ENCODE results near the gene NRBP1. TPM values are rescaled to one million over a fixed set of nuclear protein-coding genes. Genes with fewer than 3 reads are reported as not detected.

NRBP1 gene
- total RNA-seq, 1 experiment from 2014 or later = 27.1 TPM

GRCh38 chr2:27431395-27431794, 3.0 kb downstream of the NRBP1 start:
- peaks cover 5% of the 10 kb centered on the region; the same call in 1 of the 2 replicates for H4K20me1 ChIP-seq (ENCODE audit: insufficient read depth, low read depth, low read length)
- H3K9me3 ChIP-seq (ENCODE audit: low read length) = no peaks in the 10 kb centered on the region
- H3K9me2 ChIP-seq (replicated peaks; ENCODE audit: insufficient read depth, low read length) = no peaks in the 10 kb centered on the region
- no peak overlapping the region for H3K9ac ChIP-seq (ENCODE audit: low read length)
- no peak overlapping the region for H2AFZ ChIP-seq (ENCODE audit: low read length)
- H3K4me2 ChIP-seq (ENCODE audit: low read depth, low read length, poor library complexity, severe bottlenecking) = no peak overlapping the region
- H3K27ac ChIP-seq (ENCODE audit: low read length) = no peak overlapping the region
- no peaks in the 10 kb centered on the region for H3K27me3 ChIP-seq (ENCODE audit: low read length)
- H3K4me3 ChIP-seq (ENCODE audit: low read length) = no peak overlapping the region
- H3K79me2 ChIP-seq (ENCODE audit: low read length) = peaks cover 43% of the 10 kb centered on the region
- DNase-seq = peak; percentile 38
- H3K4me1 ChIP-seq (ENCODE audit: low read length) = peaks cover 22% of the 10 kb centered on the region
- H3K36me3 ChIP-seq (ENCODE audit: insufficient read depth, low read length) = peaks cover 12% of the 10 kb centered on the region; the same call in 1 of the 2 replicates

DNA sequence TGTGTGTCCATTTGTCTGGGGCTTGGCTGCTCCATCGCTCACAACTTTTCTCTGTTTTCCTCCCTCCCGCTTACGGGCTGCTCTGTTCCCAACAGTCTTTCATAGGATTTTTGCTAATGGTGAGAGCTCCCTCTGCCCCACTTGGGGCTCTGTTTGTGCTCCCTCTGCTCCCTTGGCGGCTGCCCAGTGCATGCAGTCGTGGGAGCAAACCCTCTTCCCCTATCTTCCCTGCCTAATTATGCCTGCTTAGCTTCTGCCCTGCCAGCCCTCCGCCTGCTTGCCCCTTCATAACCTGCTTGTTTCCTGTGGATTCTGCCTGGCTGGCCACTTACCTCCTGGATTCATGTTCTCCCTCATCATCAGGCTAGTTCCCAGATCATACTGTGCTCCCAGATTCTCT, 7.2 kb downstream of the NRBP1 start:
- H3K79me2 ChIP-seq (ENCODE audit: low read length) = peaks cover 27% of the 10 kb centered on the region
- no peak for DNase-seq
- peaks cover 2% of the 10 kb centered on the region for H3K4me1 ChIP-seq (ENCODE audit: low read length)
- H3K9ac ChIP-seq (ENCODE audit: low read length) = no peak overlapping the region
- no peak overlapping the region for H3K4me2 ChIP-seq (ENCODE audit: low read depth, low read length, poor library complexity, severe bottlenecking)
- H3K36me3 ChIP-seq (ENCODE audit: insufficient read depth, low read length) = peaks cover 16% of the 10 kb centered on the region; the same call in 1 of the 2 replicates
- no peaks in the 10 kb centered on the region for H3K27me3 ChIP-seq (ENCODE audit: low read length)
- H3K9me2 ChIP-seq (replicated peaks; ENCODE audit: insufficient read depth, low read length) = no peaks in the 10 kb centered on the region
- no peak overlapping the region for H2AFZ ChIP-seq (ENCODE audit: low read length)
- no peaks in the 10 kb centered on the region for H4K20me1 ChIP-seq (ENCODE audit: insufficient read depth, low read depth, low read length)
- no peak overlapping the region for H3K4me3 ChIP-seq (ENCODE audit: low read length)
- no peaks in the 10 kb centered on the region for H3K9me3 ChIP-seq (ENCODE audit: low read length)
- no peak overlapping the region for H3K27ac ChIP-seq (ENCODE audit: low read length)

GRCh38 chr2:27441226-27441926, 12.9 kb downstream of the NRBP1 start:
- Histone ChIP-seq H3K4me1 (ENCODE audit: low read length) (no peaks in the 10 kb centered on the region), H3K4me3 (ENCODE audit: low read length) (no peak overlapping the region), H3K9me3 (ENCODE audit: low read length) (no peaks in the 10 kb centered on the region), H3K9ac (ENCODE audit: low read length) (no peak overlapping the region), H4K20me1 (ENCODE audit: insufficient read depth, low read depth, low read length) (no peaks in the 10 kb centered on the region), H3K36me3 (ENCODE audit: insufficient read depth, low read length) (peaks cover 10% of the 10 kb centered on the region; the same call in 1 of the 2 replicates), H3K9me2 (replicated peaks; ENCODE audit: insufficient read depth, low read length) (no peaks in the 10 kb centered on the region), H2AFZ (ENCODE audit: low read length) (no peak overlapping the region), H3K4me2 (ENCODE audit: low read depth, low read length, poor library complexity, severe bottlenecking) (no peak overlapping the region), H3K27ac (ENCODE audit: low read length) (no peak overlapping the region), H3K27me3 (ENCODE audit: low read length) (no peaks in the 10 kb centered on the region), H3K79me2 (ENCODE audit: low read length) (no peaks in the 10 kb centered on the region)
- DNase-seq = peak; percentile 39

DNA sequence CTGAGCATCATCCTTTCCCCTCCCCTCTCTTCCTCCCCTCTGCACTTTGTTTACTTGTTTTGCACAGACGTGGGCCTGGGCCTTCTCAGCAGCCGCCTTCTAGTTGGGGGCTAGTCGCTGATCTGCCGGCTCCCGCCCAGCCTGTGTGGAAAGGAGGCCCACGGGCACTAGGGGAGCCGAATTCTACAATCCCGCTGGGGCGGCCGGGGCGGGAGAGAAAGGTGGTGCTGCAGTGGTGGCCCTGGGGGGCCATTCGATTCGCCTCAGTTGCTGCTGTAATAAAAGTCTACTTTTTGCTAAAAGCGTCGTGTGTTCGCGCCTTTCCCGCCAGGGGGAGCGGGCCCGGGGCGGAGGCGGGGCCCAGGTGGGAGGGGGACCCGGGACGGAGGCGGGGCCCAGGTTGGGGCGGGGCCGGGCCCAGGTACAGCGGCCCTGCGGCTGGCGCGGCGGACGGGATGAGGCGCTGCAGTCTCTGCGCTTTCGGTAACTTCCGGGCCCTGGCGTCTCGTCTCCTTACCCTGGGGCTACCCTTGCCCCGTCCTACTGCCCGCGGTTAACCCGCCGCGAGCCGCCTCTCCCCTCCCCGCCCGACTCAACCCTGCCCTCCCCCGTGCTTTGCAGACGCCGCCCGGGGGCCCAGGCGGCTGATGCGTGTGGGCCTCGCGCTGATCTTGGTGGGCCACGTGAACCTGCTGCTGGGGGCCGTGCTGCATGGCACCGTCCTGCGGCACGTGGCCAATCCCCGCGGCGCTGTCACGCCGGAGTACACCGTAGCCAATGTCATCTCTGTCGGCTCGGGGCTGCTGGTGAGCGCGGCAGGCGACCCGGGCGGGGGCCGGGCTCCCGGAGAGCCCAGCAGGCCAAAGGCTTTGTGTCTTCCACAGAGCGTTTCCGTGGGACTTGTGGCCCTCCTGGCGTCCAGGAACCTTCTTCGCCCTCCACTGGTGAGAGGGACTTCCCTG, 13.8 kb downstream of the NRBP1 start, which contains the start of gene KRTCAP3:
Gene KRTCAP3 (plus strand): TSS at position 424 of the 962 bp plus-strand sequence. CDS start 32 bp downstream, at position 456.
- Histone ChIP-seq H3K4me3 (ENCODE audit: low read length) (no peak within 1 kb of the TSS), H2AFZ (ENCODE audit: low read length) (no peak within 1 kb of the TSS), H3K9me2 (replicated peaks; ENCODE audit: insufficient read depth, low read length) (no peaks in the 10 kb centered on the region), H3K9ac (ENCODE audit: low read length) (no peak within 1 kb of the TSS), H3K9me3 (ENCODE audit: low read length) (no peaks in the 10 kb centered on the region), H3K27ac (ENCODE audit: low read length) (no peak within 1 kb of the TSS), H3K4me2 (ENCODE audit: low read depth, low read length, poor library complexity, severe bottlenecking) (no peak within 1 kb of the TSS), H3K27me3 (ENCODE audit: low read length) (no peaks in the 10 kb centered on the region), H3K79me2 (ENCODE audit: low read length) (no peaks in the 10 kb centered on the region), H4K20me1 (ENCODE audit: insufficient read depth, low read depth, low read length) (no peaks in the 10 kb centered on the region), H3K4me1 (ENCODE audit: low read length) (no peaks in the 10 kb centered on the region), H3K36me3 (ENCODE audit: insufficient read depth, low read length) (peaks cover 9% of the 10 kb centered on the region; the same call in 1 of the 2 replicates)
- no peak for DNase-seq

- no peaks in the 10 kb centered on the region for H3K79me2 ChIP-seq (ENCODE audit: low read length)
- peaks cover 9% of the 10 kb centered on the region; the same call in 1 of the 2 replicates for H3K36me3 ChIP-seq (ENCODE audit: insufficient read depth, low read length)
- no peak overlapping the region for H2AFZ ChIP-seq (ENCODE audit: low read length)
- H4K20me1 ChIP-seq (ENCODE audit: insufficient read depth, low read depth, low read length) = no peaks in the 10 kb centered on the region
- H3K27ac ChIP-seq (ENCODE audit: low read length) = no peak overlapping the region
- H3K9ac ChIP-seq (ENCODE audit: low read length) = no peak overlapping the region
- H3K27me3 ChIP-seq (ENCODE audit: low read length) = no peaks in the 10 kb centered on the region
- no peak overlapping the region for H3K4me2 ChIP-seq (ENCODE audit: low read depth, low read length, poor library complexity, severe bottlenecking)
- DNase-seq = no peak
- no peaks in the 10 kb centered on the region for H3K4me1 ChIP-seq (ENCODE audit: low read length)
- H3K4me3 ChIP-seq (ENCODE audit: low read length) = no peak overlapping the region
- no peaks in the 10 kb centered on the region for H3K9me3 ChIP-seq (ENCODE audit: low read length)
- H3K9me2 ChIP-seq (replicated peaks; ENCODE audit: insufficient read depth, low read length) = no peaks in the 10 kb centered on the region
These were observed 14.5 kb downstream of the NRBP1 start for GRCh38 chr2:27442920-27443282.

GRCh38 chr2:27445155-27445554, 16.7 kb downstream of the NRBP1 start:
- Histone ChIP-seq H3K27ac (ENCODE audit: low read length) (no peak overlapping the region), H3K9me3 (ENCODE audit: low read length) (no peaks in the 10 kb centered on the region), H3K4me2 (ENCODE audit: low read depth, low read length, poor library complexity, severe bottlenecking) (no peak overlapping the region), H3K9ac (ENCODE audit: low read length) (no peak overlapping the region), H3K27me3 (ENCODE audit: low read length) (no peaks in the 10 kb centered on the region), H3K9me2 (replicated peaks; ENCODE audit: insufficient read depth, low read length) (no peaks in the 10 kb centered on the region), H3K4me1 (ENCODE audit: low read length) (no peaks in the 10 kb centered on the region), H3K79me2 (ENCODE audit: low read length) (no peaks in the 10 kb centered on the region), H4K20me1 (ENCODE audit: insufficient read depth, low read depth, low read length) (no peaks in the 10 kb centered on the region), H3K36me3 (ENCODE audit: insufficient read depth, low read length) (peaks cover 9% of the 10 kb centered on the region; the same call in 1 of the 2 replicates), H3K4me3 (ENCODE audit: low read length) (no peak overlapping the region), H2AFZ (ENCODE audit: low read length) (no peak overlapping the region)
- DNase-seq = no peak

- H3K4me1 ChIP-seq (ENCODE audit: low read length) = no peaks in the 10 kb centered on the region
- H3K9me3 ChIP-seq (ENCODE audit: low read length) = no peaks in the 10 kb centered on the region
- peaks cover 6% of the 10 kb centered on the region; the same call in 1 of the 2 replicates for H3K36me3 ChIP-seq (ENCODE audit: insufficient read depth, low read length)
- H3K79me2 ChIP-seq (ENCODE audit: low read length) = no peaks in the 10 kb centered on the region
- no peaks in the 10 kb centered on the region for H3K27me3 ChIP-seq (ENCODE audit: low read length)
- no peaks in the 10 kb centered on the region for H3K9me2 ChIP-seq (replicated peaks; ENCODE audit: insufficient read depth, low read length)
- H3K27ac ChIP-seq (ENCODE audit: low read length) = no peak overlapping the region
- no peak overlapping the region for H3K4me2 ChIP-seq (ENCODE audit: low read depth, low read length, poor library complexity, severe bottlenecking)
- H4K20me1 ChIP-seq (ENCODE audit: insufficient read depth, low read depth, low read length) = no peaks in the 10 kb centered on the region
- no peak for DNase-seq
- no peak overlapping the region for H3K4me3 ChIP-seq (ENCODE audit: low read length)
- no peak overlapping the region for H3K9ac ChIP-seq (ENCODE audit: low read length)
- H2AFZ ChIP-seq (ENCODE audit: low read length) = no peak overlapping the region
These were observed 17.2 kb downstream of the NRBP1 start for GRCh38 chr2:27445615-27446014.

DNA sequence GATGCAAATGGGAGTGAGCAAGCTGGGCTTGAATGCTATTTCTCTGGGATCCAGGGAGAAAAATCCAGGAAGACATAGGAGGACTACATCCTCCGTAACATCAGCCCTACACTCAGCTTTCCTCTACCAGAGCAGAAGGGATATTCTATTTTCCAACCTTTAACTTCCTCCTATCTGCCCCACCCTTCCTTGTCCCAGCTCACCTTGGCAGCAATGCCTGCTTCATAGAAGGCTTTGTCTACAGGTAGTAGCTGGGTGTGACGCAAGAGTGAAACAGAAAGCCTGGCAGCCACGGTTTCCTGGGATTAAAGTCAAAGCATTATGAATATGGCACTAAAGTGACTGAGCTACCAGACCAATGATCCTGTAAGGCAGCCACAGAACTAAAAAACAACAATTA, 17.6 kb downstream of the NRBP1 start:
- H3K4me1 ChIP-seq (ENCODE audit: low read length) = no peaks in the 10 kb centered on the region
- no peak overlapping the region for H3K4me2 ChIP-seq (ENCODE audit: low read depth, low read length, poor library complexity, severe bottlenecking)
- H4K20me1 ChIP-seq (ENCODE audit: insufficient read depth, low read depth, low read length) = no peaks in the 10 kb centered on the region
- H3K9me2 ChIP-seq (replicated peaks; ENCODE audit: insufficient read depth, low read length) = no peaks in the 10 kb centered on the region
- H3K36me3 ChIP-seq (ENCODE audit: insufficient read depth, low read length) = peaks cover 3% of the 10 kb centered on the region; the same call in 1 of the 2 replicates
- H3K27me3 ChIP-seq (ENCODE audit: low read length) = no peaks in the 10 kb centered on the region
- no peak for DNase-seq
- H3K9ac ChIP-seq (ENCODE audit: low read length) = no peak overlapping the region
- H3K79me2 ChIP-seq (ENCODE audit: low read length) = no peaks in the 10 kb centered on the region
- no peaks in the 10 kb centered on the region for H3K9me3 ChIP-seq (ENCODE audit: low read length)
- H2AFZ ChIP-seq (ENCODE audit: low read length) = no peak overlapping the region
- H3K27ac ChIP-seq (ENCODE audit: low read length) = no peak overlapping the region
- H3K4me3 ChIP-seq (ENCODE audit: low read length) = no peak overlapping the region

All from Karpas-422 (cell line).